ENCODE results near the gene PPP1R1C. TPM values are rescaled to one million over a fixed set of nuclear protein-coding genes. Genes with fewer than 3 reads are reported as not detected.

Gene PPP1R1C
- total RNA-seq, 1 donor from 2014 or later, result 0.52 TPM

DNA sequence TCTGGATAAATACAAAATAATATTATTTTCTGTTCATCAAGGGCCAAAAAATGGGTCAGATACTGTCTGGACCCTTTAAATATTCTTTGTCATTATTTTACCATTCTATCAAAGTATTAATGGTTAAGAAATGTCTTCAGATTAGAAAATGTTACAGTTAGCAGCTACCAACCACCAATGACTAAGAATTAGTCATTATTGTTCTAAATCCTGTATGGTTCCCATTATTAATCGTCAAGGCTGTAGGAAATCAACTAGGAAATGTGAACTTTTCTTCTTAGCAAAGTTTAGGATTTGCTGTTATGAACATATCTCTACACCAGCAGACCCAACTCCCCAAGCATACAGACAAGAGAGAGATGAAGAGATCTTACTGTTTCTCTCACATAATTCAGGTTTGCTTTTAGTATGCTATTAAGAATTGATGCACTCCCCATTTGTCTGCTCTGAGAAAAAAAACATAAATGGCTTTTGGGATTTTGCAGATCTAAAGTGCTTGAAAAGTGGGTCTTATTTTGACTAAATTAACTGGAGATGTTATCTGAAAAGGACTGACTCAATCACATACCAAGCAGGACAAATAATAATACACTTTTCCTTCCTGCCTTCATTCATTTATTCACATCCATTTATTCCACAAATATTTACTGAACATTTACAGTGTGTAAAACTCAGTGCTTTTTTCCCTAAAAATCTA is 147.7 kb downstream of the PPP1R1C start:
- DNase-seq (ENCODE audit: low spot score), result no peak
- Mint-ChIP-seq H3K36me3 (ENCODE audit: low read depth) (no peaks in the 10 kb centered on the region), H3K4me3 (ENCODE audit: unreplicated experiment) (no peak overlapping the region), H3K27me3 (ENCODE audit: low read depth) (no peaks in the 10 kb centered on the region), H3K9me3 (ENCODE audit: low read depth) (no peaks in the 10 kb centered on the region), H3K4me1 (ENCODE audit: low read depth) (peaks cover 49% of the 10 kb centered on the region), H3K27ac (ENCODE audit: unreplicated experiment) (peak overlapping the region; percentile 5)
- TF ChIP-seq, protein P1, sequence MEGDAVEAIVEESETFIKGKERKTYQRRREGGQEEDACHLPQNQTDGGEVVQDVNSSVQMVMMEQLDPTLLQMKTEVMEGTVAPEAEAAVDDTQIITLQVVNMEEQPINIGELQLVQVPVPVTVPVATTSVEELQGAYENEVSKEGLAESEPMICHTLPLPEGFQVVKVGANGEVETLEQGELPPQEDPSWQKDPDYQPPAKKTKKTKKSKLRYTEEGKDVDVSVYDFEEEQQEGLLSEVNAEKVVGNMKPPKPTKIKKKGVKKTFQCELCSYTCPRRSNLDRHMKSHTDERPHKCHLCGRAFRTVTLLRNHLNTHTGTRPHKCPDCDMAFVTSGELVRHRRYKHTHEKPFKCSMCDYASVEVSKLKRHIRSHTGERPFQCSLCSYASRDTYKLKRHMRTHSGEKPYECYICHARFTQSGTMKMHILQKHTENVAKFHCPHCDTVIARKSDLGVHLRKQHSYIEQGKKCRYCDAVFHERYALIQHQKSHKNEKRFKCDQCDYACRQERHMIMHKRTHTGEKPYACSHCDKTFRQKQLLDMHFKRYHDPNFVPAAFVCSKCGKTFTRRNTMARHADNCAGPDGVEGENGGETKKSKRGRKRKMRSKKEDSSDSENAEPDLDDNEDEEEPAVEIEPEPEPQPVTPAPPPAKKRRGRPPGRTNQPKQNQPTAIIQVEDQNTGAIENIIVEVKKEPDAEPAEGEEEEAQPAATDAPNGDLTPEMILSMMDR (IDR thresholded peaks at IDR 0.05), result no peak

DNA sequence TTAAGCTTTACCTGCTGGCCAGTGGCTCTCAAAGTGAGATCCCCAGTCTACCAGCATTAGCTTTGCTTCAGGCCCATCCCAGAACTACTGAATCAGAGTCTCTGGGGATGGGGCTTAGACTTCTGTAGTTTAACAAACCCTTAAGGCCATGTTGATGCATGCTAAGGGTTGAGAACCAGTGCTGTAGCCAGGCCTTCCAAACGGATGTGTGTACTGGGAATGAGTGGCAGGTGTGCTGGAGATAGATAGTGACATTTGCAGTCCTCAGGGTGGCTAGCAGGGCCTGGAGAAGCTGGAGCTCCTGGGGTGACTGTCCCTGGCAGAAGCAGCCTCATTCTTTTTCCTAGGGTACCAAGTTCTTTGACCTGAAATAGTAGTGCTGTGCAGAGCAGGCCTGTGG is 148.5 kb downstream of the PPP1R1C start:
- Mint-ChIP-seq H3K27ac (ENCODE audit: unreplicated experiment) (peak overlapping the region; percentile 8), H3K36me3 (ENCODE audit: low read depth) (no peaks in the 10 kb centered on the region), H3K9me3 (ENCODE audit: low read depth) (no peaks in the 10 kb centered on the region), H3K27me3 (ENCODE audit: low read depth) (no peaks in the 10 kb centered on the region), H3K4me3 (ENCODE audit: unreplicated experiment) (no peak overlapping the region), H3K4me1 (ENCODE audit: low read depth) (peaks cover 41% of the 10 kb centered on the region)
- TF ChIP-seq, protein P1 (IDR thresholded peaks at IDR 0.05), result no peak
- DNase-seq (ENCODE audit: low spot score), result no peak

DNA sequence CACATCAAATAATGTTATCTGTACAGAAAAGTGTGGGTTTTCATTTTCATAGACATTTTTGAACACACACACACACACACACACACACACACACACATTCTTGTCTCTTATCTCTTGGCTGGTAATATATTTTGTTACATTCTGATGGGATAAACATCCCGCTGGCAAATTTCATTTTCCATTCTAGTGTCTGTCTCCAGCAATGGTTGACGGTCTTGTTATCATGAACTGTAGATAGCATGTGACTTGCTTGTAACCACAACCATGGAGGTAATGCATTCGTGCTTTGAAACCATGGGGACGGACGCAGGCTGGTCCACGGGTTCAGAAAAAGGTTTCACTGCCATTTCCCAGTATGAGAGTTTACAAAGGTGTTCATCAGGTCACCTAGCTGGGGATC is 156.4 kb downstream of the PPP1R1C start:
- H3K4me1 Mint-ChIP-seq (ENCODE audit: low read depth), result peaks cover 20% of the 10 kb centered on the region
- TF ChIP-seq, protein P1 (IDR thresholded peaks at IDR 0.05), result no peak
- DNase-seq (ENCODE audit: low spot score), result no peak

DNA sequence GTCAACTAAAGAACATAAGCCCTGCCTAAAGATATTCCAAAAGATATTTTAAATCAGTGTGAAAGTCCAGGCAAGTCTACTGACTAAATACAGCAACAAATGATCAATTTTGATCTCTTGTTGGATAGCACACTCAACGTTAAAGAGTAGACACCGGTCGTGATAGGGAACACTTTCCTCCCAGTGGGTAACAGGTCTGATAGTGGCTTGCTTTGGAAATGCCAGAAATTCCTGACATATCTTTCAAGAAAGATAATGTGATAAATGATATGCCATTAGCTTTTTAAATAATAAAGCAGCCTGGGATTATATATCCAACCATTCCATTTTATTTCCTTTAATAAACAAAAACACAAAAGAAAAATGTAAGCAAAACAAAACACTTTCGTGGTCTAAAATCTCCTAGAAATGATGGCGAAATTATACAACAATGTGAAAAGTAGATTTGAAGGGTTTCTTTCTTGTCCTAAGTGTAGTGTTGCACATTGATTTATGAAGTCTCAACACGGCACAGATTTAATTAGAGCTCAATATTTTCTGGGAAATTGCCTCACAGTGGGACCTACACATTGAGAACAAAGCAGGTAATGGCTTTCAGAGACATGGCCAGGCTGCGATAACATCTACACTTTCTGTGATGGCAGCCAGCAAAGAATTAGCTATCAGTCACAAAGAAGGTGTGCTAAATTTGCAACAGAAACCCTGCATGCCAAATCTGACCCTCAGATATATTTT is 158.6 kb downstream of the PPP1R1C start:
- Mint-ChIP-seq H3K27ac (ENCODE audit: unreplicated experiment) (no peak overlapping the region), H3K4me1 (ENCODE audit: low read depth) (peaks cover 20% of the 10 kb centered on the region), H3K9me3 (ENCODE audit: low read depth) (peaks cover 3% of the 10 kb centered on the region), H3K4me3 (ENCODE audit: unreplicated experiment) (no peak overlapping the region), H3K27me3 (ENCODE audit: low read depth) (no peaks in the 10 kb centered on the region), H3K36me3 (ENCODE audit: low read depth) (no peaks in the 10 kb centered on the region)
- TF ChIP-seq, protein P1 (IDR thresholded peaks at IDR 0.05), result no peak
- DNase-seq (ENCODE audit: low spot score), result no peak

More for the DNA sequence above, 156.4 kb downstream of the PPP1R1C start:
- Mint-ChIP-seq H3K4me3 (ENCODE audit: unreplicated experiment) (no peak overlapping the region), H3K9me3 (ENCODE audit: low read depth) (peaks cover 3% of the 10 kb centered on the region), H3K27me3 (ENCODE audit: low read depth) (no peaks in the 10 kb centered on the region), H3K36me3 (ENCODE audit: low read depth) (no peaks in the 10 kb centered on the region), H3K27ac (ENCODE audit: unreplicated experiment) (no peak overlapping the region)

DNA sequence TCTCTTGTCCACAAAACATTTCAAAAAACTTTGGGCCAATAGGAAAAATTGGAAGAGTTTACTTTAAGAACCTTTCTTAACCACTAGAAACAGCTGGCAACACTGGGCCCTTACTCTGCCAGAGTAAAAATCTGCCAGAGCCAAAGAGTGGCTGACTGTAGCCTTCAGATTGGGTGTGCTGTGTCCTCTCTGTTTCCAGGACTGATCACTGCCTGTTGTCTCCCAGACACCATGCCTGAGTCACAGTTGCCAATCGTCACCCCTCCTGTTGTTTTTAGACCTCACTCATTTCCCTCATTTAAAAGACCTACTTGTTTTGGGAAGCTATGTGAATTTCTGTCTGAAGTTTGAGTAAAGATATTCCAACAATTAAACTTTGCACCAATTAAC is 159.1 kb downstream of the PPP1R1C start:
- Mint-ChIP-seq H3K36me3 (ENCODE audit: low read depth) (no peaks in the 10 kb centered on the region), H3K9me3 (ENCODE audit: low read depth) (peaks cover 3% of the 10 kb centered on the region), H3K27ac (ENCODE audit: unreplicated experiment) (peak overlapping the region; percentile 22), H3K4me3 (ENCODE audit: unreplicated experiment) (no peak overlapping the region), H3K27me3 (ENCODE audit: low read depth) (no peaks in the 10 kb centered on the region), H3K4me1 (ENCODE audit: low read depth) (peaks cover 20% of the 10 kb centered on the region)
- DNase-seq (ENCODE audit: low spot score), result no peak
- TF ChIP-seq, protein P1 (IDR thresholded peaks at IDR 0.05), result no peak
